HepG2 (cell line): Measurements from ENCODE around the gene TEX47.

Experiments
- CREM ChIP-seq, 2 experiments: sonication (generic) in 1 of 2; formaldehyde crosslinking in 1 of 2; IDR thresholded peaks; 2 replicates each; pipeline versions ENCODE4 v1.4.0 to v1.6.1; 2016 to 2020; ENCODE audit warnings: antibody characterized with exemption in 1 of 2, mild to moderate bottlenecking in 1 of 2, missing genetic modification reagents in 1 of 2
- SMAD1 ChIP-seq: sonication (generic); formaldehyde crosslinking; IDR thresholded peaks from 2 replicates; pipeline ENCODE4 v1.4.0; 2020; ENCODE audit warnings: missing genetic modification reagents, low read depth, mild to moderate bottlenecking, borderline replicate concordance
- SMARCE1 ChIP-seq: fragments of 450-650 bp; IDR thresholded peaks from 2 replicates; pipeline ENCODE4 v1.6.1; 2017; ENCODE audit warnings: borderline replicate concordance
- ZC3H4 ChIP-seq: sonication (generic); formaldehyde crosslinking; IDR thresholded peaks from 2 replicates; pipeline ENCODE4 v1.4.0; 2020; ENCODE audit warnings: missing genetic modification reagents, borderline replicate concordance
- TF ChIP-seq, protein P1 (sequence below): sonication (generic); formaldehyde crosslinking; conservative IDR thresholded peaks from 2 replicates; pipeline ENCODE4 v1.8.1; 2023; ENCODE audit warnings: missing genetic modification reagents
- TF ChIP-seq, protein P2 (sequence below): sonication (generic); formaldehyde crosslinking; IDR thresholded peaks from 2 replicates; pipeline ENCODE4 v1.5.0; 2020; ENCODE audit warnings: mild to moderate bottlenecking, missing genetic modification reagents, moderate library complexity
- TF ChIP-seq, protein P3 (sequence below), 2 experiments: sonication (generic) in 1 of 2; formaldehyde crosslinking in 1 of 2; IDR thresholded peaks; 2 replicates each; pipeline versions ENCODE4 v1.5.1 to v1.6.1; 2011 to 2020; ENCODE audit warnings: borderline replicate concordance in 1 of 2, low read depth in 1 of 2, low read length in 1 of 2, mild to moderate bottlenecking in 1 of 2, missing genetic modification reagents in 1 of 2, moderate library complexity in 1 of 2

DNA sequence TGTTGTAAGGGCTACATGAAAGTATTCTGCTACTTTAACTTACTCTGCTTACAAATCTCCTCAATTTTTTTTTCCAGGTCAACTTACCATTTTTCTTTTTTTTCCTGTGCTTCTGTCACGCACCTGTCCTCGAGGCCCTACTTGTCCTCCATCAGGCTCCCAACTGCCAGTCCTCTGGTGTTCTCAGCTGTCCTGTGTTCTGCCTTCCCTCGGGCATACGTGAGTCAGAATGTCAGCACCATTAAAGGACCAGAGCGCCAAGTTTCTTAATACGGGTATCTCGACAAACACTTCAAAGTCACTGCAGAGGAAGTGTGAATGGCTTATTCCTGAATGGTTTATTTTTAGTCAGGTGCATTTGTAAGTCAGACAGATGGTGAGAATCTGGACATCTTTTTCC, at the start of gene TEX47:
- no peak for TF ChIP-seq CREM (IDR thresholded peaks at IDR 0.05)
- TF ChIP-seq CREM (CRISPR knock-in tag; IDR thresholded peaks at IDR 0.05): no peak
- TF ChIP-seq ZC3H4 (CRISPR knock-in tag): no peak
- no peak for TF ChIP-seq SMAD1 (CRISPR knock-in tag)
- no peak for TF ChIP-seq SMARCE1
- TF ChIP-seq, protein P1, sequence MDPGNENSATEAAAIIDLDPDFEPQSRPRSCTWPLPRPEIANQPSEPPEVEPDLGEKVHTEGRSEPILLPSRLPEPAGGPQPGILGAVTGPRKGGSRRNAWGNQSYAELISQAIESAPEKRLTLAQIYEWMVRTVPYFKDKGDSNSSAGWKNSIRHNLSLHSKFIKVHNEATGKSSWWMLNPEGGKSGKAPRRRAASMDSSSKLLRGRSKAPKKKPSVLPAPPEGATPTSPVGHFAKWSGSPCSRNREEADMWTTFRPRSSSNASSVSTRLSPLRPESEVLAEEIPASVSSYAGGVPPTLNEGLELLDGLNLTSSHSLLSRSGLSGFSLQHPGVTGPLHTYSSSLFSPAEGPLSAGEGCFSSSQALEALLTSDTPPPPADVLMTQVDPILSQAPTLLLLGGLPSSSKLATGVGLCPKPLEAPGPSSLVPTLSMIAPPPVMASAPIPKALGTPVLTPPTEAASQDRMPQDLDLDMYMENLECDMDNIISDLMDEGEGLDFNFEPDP (CRISPR knock-in tag): no peak
- TF ChIP-seq, protein P2, sequence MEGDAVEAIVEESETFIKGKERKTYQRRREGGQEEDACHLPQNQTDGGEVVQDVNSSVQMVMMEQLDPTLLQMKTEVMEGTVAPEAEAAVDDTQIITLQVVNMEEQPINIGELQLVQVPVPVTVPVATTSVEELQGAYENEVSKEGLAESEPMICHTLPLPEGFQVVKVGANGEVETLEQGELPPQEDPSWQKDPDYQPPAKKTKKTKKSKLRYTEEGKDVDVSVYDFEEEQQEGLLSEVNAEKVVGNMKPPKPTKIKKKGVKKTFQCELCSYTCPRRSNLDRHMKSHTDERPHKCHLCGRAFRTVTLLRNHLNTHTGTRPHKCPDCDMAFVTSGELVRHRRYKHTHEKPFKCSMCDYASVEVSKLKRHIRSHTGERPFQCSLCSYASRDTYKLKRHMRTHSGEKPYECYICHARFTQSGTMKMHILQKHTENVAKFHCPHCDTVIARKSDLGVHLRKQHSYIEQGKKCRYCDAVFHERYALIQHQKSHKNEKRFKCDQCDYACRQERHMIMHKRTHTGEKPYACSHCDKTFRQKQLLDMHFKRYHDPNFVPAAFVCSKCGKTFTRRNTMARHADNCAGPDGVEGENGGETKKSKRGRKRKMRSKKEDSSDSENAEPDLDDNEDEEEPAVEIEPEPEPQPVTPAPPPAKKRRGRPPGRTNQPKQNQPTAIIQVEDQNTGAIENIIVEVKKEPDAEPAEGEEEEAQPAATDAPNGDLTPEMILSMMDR (CRISPR knock-in tag): no peak
- TF ChIP-seq, protein P3, sequence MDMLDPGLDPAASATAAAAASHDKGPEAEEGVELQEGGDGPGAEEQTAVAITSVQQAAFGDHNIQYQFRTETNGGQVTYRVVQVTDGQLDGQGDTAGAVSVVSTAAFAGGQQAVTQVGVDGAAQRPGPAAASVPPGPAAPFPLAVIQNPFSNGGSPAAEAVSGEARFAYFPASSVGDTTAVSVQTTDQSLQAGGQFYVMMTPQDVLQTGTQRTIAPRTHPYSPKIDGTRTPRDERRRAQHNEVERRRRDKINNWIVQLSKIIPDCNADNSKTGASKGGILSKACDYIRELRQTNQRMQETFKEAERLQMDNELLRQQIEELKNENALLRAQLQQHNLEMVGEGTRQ (IDR thresholded peaks at IDR 0.05; ENCODE audit: low read depth, low read length): no peak
- TF ChIP-seq, protein P3 (CRISPR knock-in tag; IDR thresholded peaks at IDR 0.05; ENCODE audit: borderline replicate concordance): no peak
